ENCODE results near the gene PPP3R1. TPM values are rescaled to one million over a fixed set of nuclear protein-coding genes. Genes with fewer than 3 reads are reported as not detected.

The PPP3R1 gene
- total RNA-seq, 1 experiment from 2014 or later: 74.2 TPM

GRCh38 chr2:68171146-68171545 is 81.2 kb downstream of the PPP3R1 start:
- H4K5ac ChIP-seq (ENCODE audit: insufficient read length, low read depth, low read length): no peak overlapping the region
- Mint-ChIP-seq H3K27ac (no peak overlapping the region), H3K4me3 (no peak overlapping the region), H3K27me3 (ENCODE audit: low read depth) (no peaks in the 10 kb centered on the region), H3K9me3 (no peaks in the 10 kb centered on the region), H3K36me3 (ENCODE audit: insufficient read depth in 1 of 3, low read depth in 3 of 3) (peaks cover 16 to 56% (median 30%) of the 10 kb centered on the region in 3 experiments; a peak in 6 of 7 replicates), H3K4me1 (no peaks in the 10 kb centered on the region)
- WGBS (ENCODE audit: extremely low coverage, insufficient read length, low lambda C conversion rate): no CpG with 5 or more reads among the region's 7 CpGs
- H3K79me1 ChIP-seq (ENCODE audit: insufficient read depth, low read depth, low read length, poor library complexity, severe bottlenecking): no peaks in the 10 kb centered on the region
- H2AFZ ChIP-seq (ENCODE audit: low read length): no peak overlapping the region
- TF ChIP-seq CTCF (conservative IDR thresholded peaks at IDR 0.05): no peak
- no peak overlapping the region for H3K27ac ChIP-seq (ENCODE audit: insufficient read length, low read depth, low read length)
- no peaks in the 10 kb centered on the region for H3K23me2 ChIP-seq (ENCODE audit: insufficient read length, low read depth, low read length, poor library complexity, severe bottlenecking)
- H2BK5ac ChIP-seq (ENCODE audit: insufficient read length, low read length): no peak overlapping the region
- DNase-seq: no peak
- H4K20me1 ChIP-seq (ENCODE audit: control insufficient read depth, insufficient read depth, insufficient read length): peaks cover 2% of the 10 kb centered on the region
- no peak overlapping the region for H4K8ac ChIP-seq (replicated peaks; ENCODE audit: insufficient read length, low read depth, low read length)
- H4K91ac ChIP-seq (ENCODE audit: insufficient read length, low read depth, low read length): no peak overlapping the region
- no peak overlapping the region for H3K4me2 ChIP-seq (ENCODE audit: insufficient read depth, insufficient read length, low read length)
- H2BK15ac ChIP-seq (ENCODE audit: low read depth, low read length): no peak overlapping the region
- no peak overlapping the region for H3T11ph ChIP-seq (ENCODE audit: low read length)
- H3K4ac ChIP-seq (ENCODE audit: low read depth, low read length): no peak overlapping the region
- no peak overlapping the region for H3K18ac ChIP-seq (ENCODE audit: insufficient read length, low read depth, low read length)
- H2BK20ac ChIP-seq (ENCODE audit: low read depth, low read length, poor library complexity, severe bottlenecking): no peak overlapping the region
- H3K79me2 ChIP-seq (ENCODE audit: insufficient read depth, low read length): no peaks in the 10 kb centered on the region
- H2BK12ac ChIP-seq (ENCODE audit: insufficient read length, low read depth, low read length): no peak overlapping the region
- no peak overlapping the region for H2BK120ac ChIP-seq (ENCODE audit: low read depth, low read length, poor library complexity, severe bottlenecking)
- no peak overlapping the region for H3K56ac ChIP-seq (ENCODE audit: insufficient read length, low read depth, low read length)
- no peaks in the 10 kb centered on the region for H3K27me3 ChIP-seq (ENCODE audit: insufficient read depth, low read length)
- no peak overlapping the region for H3K9ac ChIP-seq (ENCODE audit: extremely low read depth, insufficient read length, low read length)
- no peak overlapping the region for H3K23ac ChIP-seq (ENCODE audit: insufficient read length, low read depth, low read length)
- H2AK5ac ChIP-seq (ENCODE audit: insufficient read length, low read length): no peak overlapping the region
- no peaks in the 10 kb centered on the region for H3K9me3 ChIP-seq (ENCODE audit: control insufficient read depth, low read depth, low read length)
- H3K4me1 ChIP-seq (ENCODE audit: insufficient read depth, low read length): no peaks in the 10 kb centered on the region
- H3K14ac ChIP-seq (ENCODE audit: insufficient read depth, low read length): no peak overlapping the region

All from H9 (cell line).